ENCODE data around the gene ARHGAP22. TPM values are rescaled to one million over a fixed set of nuclear protein-coding genes. Genes with fewer than 3 reads are reported as not detected.

The ARHGAP22 gene
- total RNA-seq, 1 donor from 2014 or later = not detected

DNA sequence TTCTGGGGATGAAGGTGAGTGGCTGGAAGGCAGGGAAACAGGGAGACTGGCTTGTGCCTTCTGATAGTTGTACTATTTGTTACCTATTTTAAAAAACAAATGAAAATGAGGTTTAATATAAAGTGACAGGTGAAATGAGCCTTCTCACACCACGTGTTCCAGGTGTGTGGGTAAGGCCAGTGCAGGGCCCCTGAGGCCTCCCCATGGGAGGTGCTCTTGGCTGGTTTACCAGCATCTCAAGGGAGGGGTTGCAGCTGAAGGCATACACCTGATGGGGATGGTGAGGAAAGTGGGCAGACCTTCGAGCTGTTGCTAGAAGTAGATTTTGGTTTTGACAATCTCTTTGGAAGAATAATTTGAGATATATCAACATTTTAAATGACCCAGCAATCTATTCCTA, 103.6 kb downstream of the ARHGAP22 start:
- intact Hi-C loops (cut with micrococcal nuclease) = no loop called here

DNA sequence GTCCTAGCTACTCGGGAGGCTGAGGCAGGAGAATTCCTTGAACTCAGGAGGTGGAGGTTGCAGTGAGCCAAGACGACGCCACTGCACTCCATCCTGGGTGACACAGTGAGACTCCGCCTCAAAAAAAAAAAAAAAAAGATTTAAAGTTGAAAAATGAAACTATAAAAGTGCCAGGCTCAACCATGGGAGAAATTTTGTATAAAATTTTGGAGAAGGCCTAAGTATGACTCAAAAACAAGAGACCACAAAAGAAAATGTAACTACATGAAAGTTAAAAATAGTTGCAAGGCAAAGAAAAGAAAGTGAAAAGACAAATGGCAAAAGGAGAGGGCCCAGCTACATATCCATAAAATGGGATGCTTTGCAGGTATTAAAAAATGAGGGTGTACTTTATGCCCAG, 104.1 kb downstream of the ARHGAP22 start:
- intact Hi-C loops (cut with micrococcal nuclease) = no loop called here

DNA sequence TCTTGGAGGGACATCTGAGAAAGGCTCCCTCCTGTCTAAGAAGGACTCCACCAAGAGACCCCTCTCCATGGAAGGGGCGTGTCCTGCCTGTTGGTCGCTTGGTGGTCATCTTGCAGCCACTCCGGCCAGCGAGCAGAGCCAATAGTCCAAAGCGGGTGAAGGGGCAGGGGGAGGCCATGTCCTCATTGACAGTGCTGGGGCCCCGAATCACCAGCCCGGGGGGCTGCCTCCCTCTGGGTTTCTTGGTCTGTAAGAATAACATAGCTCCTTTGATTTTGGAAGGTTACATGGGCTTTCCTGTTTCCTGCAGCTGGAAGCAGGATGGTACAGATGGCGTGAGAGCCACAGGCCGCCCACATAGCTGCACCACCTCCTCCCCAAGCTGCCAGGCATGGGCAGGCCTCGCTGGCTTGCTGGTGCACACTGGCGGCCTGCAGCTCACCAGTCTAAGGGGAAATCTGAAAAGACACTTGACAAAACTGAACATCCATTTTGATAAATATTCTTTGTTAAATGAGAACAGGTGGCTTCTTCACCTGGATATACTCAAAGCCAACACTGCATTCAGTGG, 105.8 kb downstream of the ARHGAP22 start:
- intact Hi-C loops (cut with micrococcal nuclease) = no loop called here

DNA sequence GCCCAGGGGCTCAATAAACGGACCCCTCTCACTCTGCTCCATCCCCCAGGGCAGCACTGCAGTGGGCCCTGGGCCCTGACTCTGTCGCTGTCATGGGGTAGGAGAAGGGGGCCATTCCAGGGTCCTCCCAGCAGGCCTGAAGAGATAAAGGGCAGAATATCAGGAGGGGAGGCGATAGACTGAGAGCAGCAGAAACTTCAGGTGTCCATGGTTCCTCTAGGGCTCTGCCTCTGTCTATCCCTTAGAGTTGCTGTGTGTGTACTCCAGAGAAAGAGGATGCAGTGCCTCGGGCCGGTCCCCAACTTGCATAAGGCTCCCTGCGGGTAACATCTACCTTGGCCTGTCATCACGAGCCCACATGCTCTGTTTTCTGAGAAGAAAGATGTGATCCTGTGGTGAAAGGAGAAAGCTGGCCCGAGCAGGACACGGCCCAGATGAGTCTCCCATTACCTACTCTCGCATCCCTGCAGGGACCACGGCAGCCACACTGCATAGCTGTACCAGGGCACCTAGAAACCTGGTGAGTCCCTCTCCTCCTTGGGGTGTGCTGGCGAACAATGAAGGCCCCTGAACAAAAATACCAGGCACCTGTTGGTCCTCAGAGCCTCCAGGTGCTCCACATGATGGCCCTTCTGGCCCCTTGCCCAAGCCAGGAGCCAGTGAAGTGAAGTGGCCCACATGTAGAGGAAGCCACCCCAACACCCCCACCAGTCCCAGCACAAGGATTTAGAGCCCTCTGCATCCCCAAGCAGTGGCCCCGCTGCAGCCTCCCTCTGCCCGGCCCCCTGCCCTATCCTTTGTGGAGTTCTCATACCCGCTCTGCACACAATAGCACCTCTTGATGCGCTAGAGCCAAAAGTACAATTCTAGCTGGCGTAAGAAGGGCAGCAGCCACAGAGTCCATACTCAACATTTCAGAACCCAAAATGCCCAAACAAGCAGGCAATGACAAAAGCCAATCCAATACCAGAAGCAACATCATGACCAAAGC, 106.8 kb downstream of the ARHGAP22 start:
- intact Hi-C loops (cut with micrococcal nuclease) = no loop called here

DNA sequence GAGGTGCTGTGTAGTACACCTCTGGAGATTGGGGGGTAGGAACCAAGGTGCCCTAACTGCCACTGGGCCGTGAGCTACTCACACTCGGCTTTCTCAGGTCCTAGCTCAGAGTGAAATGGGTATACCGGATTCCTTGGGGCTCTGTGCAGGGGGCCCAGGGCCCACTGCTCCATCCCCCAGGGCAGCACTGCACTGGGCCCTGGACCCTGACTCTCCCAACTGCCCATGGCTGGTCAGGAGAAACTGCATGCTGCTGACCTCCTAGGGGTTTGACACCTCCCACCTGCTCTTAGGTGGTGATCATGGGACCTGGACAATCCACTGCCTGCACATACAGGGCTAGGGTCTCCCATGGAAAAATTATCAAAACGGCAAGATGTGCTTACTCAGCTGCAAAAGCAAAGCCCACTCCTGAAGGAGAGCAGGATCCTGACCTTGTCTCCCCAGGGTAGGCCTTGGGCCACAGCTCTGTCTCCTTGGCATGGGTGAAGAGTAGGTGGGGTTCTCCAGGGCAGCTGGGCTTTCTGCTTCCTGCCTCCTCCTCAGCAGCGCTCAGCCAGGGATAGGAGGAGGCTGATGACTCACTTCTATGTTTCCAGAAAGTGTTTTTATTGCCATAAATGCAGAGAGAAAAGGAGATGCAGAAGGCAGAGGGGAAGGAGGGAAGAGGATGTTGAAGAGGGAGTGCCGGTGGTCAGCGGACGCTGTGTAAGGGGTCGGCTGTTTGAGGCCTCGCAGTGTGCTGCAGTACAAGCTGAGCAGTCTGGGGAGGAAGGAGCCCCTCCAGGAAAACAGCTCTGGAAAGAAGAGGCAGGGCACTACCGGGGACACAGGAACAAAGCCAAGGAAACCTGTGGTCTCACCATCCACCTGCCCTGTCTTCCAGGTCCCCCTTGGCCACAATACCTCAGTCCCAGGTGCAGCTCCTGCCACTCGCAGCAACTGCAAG, 107.8 kb downstream of the ARHGAP22 start:
- intact Hi-C loops (cut with micrococcal nuclease) = no loop called here

DNA sequence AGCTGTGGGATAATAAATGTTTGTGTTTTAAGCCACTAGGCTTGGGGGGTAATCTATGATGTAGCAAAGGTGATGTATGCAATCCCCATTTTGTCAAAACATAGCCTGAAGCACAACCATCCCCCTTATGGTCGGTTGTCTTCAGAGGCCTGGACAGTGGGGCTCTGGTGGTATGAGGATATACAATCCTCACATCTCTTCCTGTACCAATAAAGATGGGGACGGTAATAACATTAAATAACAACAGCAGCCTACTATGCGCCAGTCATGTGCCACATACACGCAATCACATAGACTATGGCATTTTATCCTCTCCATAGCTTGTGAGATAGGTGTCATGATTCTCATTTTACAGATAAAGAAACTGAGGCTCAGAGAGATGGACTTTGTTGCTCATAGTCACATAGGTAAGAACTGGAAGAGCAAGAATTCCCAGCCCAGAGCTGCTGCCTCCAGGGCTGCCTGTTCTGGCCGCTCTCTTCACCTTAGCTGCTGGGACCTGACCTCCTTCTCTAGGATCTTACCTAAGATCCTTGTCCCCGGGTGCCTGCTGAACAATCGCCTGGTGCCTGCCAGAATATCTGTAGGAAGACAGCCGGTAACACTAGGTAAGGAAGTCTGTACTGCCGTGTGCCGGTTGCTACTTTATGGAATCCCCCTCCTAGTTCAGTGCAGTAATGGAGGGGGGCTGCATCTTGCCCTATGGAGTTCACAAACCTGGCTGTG, 108.6 kb downstream of the ARHGAP22 start:
- intact Hi-C loops (cut with micrococcal nuclease) = no loop called here

DNA sequence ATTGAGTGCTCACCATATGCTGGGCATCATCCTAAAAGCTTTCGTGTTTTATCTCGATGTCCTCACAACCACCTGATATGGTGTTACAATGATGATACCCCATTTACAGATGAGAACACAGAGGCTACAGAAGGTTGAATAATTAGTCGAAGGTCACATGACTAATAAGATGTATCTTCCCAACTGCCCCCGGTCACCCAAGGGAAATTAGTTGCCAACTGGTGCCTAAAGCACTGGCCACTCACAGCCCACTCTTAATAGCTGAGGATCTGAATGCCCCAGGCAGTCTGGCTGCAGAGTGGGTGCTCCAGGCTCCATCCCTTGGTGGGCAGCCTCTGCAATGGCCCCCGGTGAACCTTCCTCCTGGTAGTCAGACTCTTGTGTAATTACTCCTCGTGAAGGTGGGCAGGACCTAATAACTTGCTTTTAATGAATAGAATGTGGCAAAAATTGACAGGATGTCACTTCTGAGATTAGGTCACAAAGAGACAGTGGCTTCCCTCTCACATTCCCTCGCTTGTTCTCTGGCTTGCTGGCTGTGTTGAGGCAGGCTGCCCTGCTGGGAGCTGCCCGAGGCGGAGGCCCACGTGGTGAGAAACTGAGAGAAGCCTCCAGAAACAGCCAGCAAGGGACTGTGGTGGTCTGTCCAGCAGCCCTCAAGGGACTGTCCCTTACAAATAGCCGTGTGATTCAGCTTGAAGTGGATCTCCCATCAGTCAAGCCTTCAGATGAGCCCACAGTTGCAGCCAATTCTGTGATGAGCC, 109.4 kb downstream of the ARHGAP22 start:
- intact Hi-C loops (cut with micrococcal nuclease) = no loop called here

DNA sequence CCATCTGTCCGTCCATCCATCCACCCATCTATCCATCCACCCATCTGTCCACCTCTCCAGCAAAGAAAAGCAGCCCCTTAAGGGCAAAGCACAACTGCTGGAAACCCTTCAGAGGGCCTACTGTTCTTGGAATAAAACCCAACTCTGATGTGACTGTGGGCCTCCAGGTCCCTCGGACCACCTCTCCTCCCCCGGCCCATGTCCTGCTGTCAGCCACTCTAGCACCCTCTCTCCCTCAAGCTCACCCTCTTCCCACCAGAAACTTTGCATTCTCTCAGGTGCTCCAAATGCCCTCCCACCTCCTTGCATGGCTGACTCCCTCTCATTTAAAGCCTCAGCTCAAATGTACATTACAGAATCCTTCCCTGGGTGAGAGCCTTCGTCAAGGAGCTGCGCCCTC, 110.3 kb downstream of the ARHGAP22 start:
- intact Hi-C loops (cut with micrococcal nuclease) = no loop called here

DNA sequence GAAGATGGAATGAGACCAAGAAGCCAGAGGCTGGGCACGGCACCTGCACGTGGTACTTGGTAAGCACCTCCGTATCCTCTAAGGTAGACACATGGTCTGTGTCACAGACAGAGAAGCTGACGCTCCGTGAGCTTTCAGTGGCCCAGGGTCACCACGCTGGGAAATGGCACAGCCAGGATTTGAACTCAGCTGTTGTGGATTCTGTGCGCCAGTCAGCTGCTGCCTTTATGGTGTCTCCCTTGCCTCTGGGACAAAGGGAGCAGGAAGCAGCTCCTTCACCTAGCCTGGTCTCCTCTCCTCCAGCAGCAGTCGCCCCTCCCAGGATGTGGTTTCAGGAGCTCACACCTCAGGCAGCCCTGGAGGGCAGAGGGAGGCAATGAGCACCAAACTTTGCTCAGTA, 110.8 kb downstream of the ARHGAP22 start:
- intact Hi-C loops (cut with micrococcal nuclease) = no loop called here

DNA sequence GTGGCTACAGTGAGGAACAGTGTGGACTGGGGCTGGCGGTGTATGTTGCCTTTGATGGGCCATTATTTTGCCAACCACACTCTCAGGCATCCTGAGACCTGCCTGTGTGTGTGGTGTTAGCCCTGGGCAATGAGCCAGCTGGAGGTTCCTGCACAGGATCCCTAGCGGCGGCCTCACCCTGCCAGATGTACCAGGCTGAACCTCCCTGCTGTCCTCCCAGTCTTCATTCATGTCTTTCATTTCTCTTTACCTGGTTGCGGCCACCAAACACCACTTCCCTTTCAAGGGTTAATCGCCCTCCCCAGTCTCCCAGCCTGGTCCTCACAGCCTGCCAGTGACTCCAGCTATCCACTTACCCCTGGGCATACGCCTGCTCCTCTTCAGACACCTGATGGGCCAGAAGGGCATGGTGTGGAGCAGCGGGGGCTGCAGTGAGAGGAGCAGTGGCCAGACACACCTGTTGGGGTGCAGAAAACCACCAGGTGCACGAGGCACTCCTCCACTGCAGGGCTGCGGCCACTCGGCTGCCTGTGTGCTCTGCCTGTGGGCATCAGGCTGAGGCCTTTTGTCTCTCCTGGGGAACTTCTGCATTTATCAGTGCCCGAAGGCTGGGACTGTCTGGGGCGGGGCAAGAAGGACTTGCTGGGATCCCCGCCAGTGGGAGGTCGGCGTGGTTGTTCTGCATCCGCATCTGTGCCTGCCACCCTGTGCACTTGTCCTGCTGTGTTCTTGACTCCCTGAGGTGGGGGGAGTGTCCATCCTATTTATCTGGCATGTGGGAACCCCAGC, 111.6 kb downstream of the ARHGAP22 start:
- intact Hi-C loops (cut with micrococcal nuclease) = no loop called here

DNA sequence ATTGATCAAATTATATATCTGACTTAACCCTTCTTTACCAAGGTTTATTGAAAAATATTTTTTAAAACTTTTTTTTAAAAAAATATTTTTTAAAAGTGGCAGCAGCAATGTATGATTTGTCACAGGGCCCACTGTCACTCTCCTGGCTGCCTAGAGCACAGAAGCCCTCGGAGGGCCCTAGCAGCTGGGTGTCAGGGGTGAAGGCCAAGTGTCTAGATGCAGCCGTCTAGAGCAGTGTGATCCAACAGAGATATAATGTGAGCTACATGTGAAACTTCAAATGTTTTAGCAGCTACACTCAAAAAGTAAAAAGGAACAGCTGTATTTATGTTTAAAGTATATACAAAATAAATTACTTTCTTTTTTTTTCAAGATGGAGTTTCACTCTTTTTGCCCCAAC, 112.7 kb downstream of the ARHGAP22 start:
- intact Hi-C loops (cut with micrococcal nuclease) = no loop called here

DNA sequence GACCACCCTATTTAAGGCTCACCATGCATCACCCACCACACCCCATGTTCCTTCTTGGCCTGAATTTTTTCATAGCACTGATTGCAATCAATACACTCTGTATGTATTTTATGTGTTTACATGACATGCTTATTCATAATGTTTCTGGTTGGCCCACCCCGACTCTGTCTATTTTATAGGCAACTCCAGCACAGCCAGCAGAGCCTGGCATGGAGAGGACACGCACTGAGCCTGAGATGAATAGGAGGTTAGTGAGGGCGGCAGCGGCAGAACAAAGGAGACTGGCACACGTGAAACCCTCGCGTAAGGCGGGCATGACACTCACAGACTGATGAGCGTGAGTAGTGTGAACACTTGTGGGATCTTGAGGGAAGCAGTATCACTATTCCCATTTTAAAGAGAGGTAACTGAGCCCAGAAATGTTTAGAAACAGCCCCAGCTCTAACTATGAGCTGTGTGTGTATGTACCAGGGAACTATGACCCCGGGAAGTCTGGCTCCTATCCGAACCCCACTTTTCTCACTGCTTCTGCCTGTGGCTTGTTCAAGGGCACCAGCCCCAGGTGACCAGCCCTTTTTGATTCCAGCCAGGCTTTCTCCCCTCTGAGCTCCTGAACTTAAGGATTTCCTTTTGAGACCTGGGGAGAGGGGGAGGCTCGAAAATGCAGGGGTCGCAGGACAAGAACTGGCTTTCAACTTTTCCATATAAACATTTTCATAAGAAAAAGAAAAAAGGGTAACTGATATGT, 113.3 kb downstream of the ARHGAP22 start:
- intact Hi-C loops (cut with micrococcal nuclease) = no loop called here

DNA sequence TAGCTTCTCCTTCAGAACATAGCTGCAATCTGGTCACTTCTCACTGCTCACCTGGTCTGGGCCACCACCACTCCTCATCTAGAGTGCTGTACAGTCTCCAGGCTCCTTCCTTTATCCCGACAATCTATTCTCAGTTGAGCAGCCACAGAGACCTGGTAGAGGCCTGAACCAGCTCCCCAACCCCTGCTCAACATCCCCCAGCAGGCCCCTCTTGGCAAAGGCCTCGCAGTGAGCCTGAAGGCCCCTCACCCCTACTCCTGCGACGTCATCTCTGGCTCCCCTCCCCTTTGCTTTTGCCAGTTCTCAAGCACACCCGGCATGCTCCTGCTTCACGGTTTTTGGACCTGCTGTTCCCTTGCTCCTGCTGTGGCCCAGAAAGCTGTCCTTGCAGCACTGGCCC, 113.9 kb downstream of the ARHGAP22 start:
- intact Hi-C loops (cut with micrococcal nuclease) = no loop called here

DNA sequence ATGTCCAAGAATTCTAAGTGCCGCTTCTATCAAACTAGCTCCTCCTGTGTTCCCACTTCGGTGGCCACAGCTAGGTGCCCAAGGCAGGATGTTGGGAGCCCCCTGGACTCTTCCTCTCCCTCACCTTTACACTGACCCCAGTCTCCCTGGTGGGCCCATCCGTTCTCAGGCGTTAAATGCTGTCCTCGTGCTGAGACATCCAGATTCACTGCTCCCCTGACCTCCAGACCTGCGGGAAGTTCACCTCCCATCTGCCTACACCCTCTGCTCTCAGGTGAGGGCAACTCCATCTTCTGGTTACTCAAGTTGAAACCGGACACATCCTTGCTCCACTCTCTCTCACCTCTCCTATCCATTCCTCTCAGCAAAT, 114.3 kb downstream of the ARHGAP22 start:
- intact Hi-C loops (cut with micrococcal nuclease) = no loop called here

DNA sequence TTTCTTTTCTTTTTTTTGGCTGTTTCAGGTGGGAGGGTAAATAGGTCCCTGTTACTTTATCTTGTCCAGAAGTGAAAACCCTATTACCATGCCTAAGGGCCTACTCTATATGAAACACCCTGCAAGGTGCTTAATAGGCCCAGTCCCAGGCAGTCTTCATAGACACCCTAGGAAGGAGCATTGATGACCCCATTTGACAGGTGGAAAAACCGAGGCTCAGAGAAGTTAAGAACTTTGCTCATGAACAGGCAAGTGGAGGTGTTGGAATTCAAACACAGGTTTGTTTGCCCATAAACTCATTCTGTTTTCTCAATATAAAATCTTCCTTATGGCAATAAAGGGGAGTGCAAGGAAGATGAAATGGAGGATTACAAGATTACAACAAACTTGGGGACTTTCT, 115.8 kb downstream of the ARHGAP22 start:
- intact Hi-C loops (cut with micrococcal nuclease) = no loop called here

DNA sequence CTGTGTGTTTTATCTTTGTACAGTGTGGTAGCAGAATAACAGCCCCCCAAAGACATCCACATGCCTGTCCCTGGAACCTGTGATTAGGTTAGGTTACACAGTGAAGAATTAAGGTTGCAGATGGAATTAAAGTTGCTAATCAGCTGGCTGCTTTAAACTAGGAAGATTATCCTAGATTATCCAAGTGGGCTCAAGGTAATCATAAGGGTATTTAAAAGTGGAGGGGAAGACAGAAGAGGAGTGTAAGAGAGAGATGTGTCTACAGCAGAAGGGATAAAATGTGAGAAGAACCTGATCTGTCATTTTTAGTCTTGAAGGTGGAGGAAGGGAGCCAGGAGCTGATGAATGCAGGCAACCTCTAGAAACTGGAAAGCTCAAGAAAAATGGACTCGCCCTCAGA, 117.6 kb downstream of the ARHGAP22 start:
- intact Hi-C loops (cut with micrococcal nuclease) = no loop called here

DNA sequence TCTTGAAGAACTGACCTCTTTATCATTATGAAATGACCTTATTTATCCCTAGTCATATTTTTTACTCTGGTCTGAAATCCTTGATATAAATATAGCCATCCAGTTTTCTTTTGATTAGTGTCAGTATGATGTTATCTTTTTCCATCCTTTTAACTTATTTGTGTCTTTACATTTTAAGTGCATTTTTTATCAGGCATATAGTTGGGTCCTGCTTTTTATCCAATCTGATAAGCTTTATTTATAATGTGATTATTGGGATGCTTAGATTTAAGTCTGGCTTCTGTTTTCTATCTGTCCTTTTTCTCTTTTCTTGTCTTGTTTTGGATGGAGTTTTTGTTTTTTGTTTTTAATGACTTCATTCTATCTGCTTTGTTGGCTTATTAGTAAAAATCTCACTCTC, 119.2 kb downstream of the ARHGAP22 start:
- intact Hi-C loops (cut with micrococcal nuclease) = no loop called here

DNA sequence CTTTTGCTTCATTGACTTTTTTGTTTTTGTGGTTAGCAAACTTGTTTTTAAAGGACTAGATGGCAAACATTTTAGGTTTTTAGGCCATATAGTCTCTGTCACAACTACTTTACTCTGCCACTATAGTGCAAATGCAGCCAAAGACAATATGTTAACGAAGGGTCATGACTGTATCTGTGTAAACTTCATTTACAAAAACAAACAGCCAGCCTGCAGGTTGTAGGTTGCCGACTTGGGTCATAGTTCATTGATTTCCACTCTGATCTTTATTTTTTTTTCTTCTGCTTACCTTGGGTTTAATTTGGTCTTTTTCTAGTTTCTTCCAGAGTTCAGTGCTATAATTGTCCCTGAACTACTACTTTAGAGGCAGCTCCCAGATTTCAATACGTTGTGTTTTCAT, 120.0 kb downstream of the ARHGAP22 start:
- intact Hi-C loops (cut with micrococcal nuclease) = no loop called here

DNA sequence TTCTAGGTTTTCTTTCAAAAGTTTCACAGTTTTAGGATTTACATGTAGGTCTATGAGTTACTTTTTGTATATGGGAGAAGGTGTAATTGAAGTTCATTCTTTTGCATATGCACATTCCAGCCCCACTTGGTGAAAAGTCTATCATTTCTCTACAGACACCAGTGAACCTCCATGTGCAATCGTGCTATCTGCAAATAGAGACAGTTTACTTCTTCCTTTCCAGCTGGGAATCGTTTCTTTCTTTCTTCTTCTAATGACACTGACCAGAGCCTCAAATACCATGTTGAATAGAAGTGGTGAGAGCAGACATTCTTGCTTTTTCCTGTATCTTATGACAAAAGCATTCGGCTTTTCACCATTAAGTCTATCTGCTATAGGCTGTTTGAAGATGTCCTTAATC, 122.7 kb downstream of the ARHGAP22 start:
- intact Hi-C loops (cut with micrococcal nuclease) = no loop called here
